K562 (cell line): ENCODE results near the gene OST4. TPM values are rescaled to one million over a fixed set of nuclear protein-coding genes. Genes with fewer than 3 reads are reported as not detected.

Source experiments
- AFF1 ChIP-seq, 2 experiments: fragments of 450-650 bp; IDR thresholded peaks; 2 replicates each; pipeline ENCODE4 v1.6.1; 2018; ENCODE audit warnings: mild to moderate bottlenecking in 2 of 2, low read depth in 1 of 2; ENCODE audit not compliant: partially characterized antibody in 2 of 2
- CBFA2T2 ChIP-seq: fragments of 450-650 bp; conservative IDR thresholded peaks from 2 replicates; pipeline ENCODE4 v1.6.1; 2017; ENCODE audit warnings: mild to moderate bottlenecking
- COPS2 ChIP-seq: fragments of 450-650 bp; conservative IDR thresholded peaks from 2 replicates; pipeline ENCODE4 v1.6.1; 2016; ENCODE audit warnings: mild to moderate bottlenecking, moderate library complexity
- GMEB1 ChIP-seq: fragments of 250-450 bp; sonication (Bioruptor Pico); IDR thresholded peaks from 2 replicates; pipeline ENCODE4 v1.4.0; 2020; ENCODE audit warnings: mild to moderate bottlenecking
- HDGF ChIP-seq: fragments of 450-650 bp; IDR thresholded peaks from 2 replicates; pipeline ENCODE4 v1.6.1; 2016
- KLF16 ChIP-seq: IDR thresholded peaks from 2 replicates; pipeline ENCODE4 v1.6.1; 2016; ENCODE audit warnings: antibody characterized with exemption
- MAX ChIP-seq: sonication (generic); formaldehyde crosslinking; IDR thresholded peaks from 2 replicates; pipeline ENCODE4 v1.9.0; 2022; ENCODE audit warnings: mild to moderate bottlenecking, missing genetic modification reagents
- MXI1 ChIP-seq: IDR thresholded peaks from 2 replicates; pipeline ENCODE4 v1.6.1; 2011; ENCODE audit warnings: low read depth, mild to moderate bottlenecking, improper control_type of control experiment, low read length
- NR0B1 ChIP-seq: fragments of 450-650 bp; IDR thresholded peaks from one replicate; pipeline ENCODE4 v1.6.1; 2018; ENCODE audit warnings: mild to moderate bottlenecking, moderate library complexity; ENCODE audit not compliant: partially characterized antibody
- PCBP2 ChIP-seq: fragments of 200-400 bp; formaldehyde crosslinking; IDR thresholded peaks from 2 replicates; pipeline ENCODE4 v1.6.1; 2018; ENCODE audit warnings: low read length, low read depth, mild to moderate bottlenecking, moderate library complexity; ENCODE audit not compliant: poor library complexity, severe bottlenecking
- SFPQ ChIP-seq: fragments of 200-400 bp; formaldehyde crosslinking; IDR thresholded peaks from 2 replicates; pipeline ENCODE4 v1.6.1; 2017; ENCODE audit warnings: mild to moderate bottlenecking, low read depth, low read length, moderate library complexity
- TEAD2 ChIP-seq: fragments of 450-650 bp; IDR thresholded peaks from 2 replicates; pipeline ENCODE4 v1.6.1; 2016; ENCODE audit warnings: missing genetic modification characterization, control low read depth, missing compliant biosample characterization
- THRB ChIP-seq: fragments of 450-650 bp; formaldehyde crosslinking; conservative IDR thresholded peaks from 2 replicates; pipeline ENCODE4 v1.4.0; 2022; ENCODE audit warnings: mild to moderate bottlenecking, missing genetic modification characterization
- ZBTB5 ChIP-seq: fragments of 450-650 bp; IDR thresholded peaks from 2 replicates; pipeline ENCODE4 v1.6.1; 2017; ENCODE audit warnings: antibody characterized with exemption
- polyA plus RNA-seq, 8 experiments: library from polyadenylated mRNA; depleted of rRNA in 4 of 8; stranded (reverse) in 5 of 8; unstranded in 3 of 8; fragments of >200 nt; fragmentation: Nextera tagmentation in 2 of 8; fragmentation: Illumina TruSeq in 1 of 8; extraction: Ambion mirVana in 2 of 8; extraction: Trizol in 1 of 8; gene quantifications; 2 replicates each; pipeline versions ENCODE4 v1.2.1 to v1.2.3, GENCODE V29; 2011 to 2014; ENCODE audit warnings: inconsistent platforms in 1 of 8, missing spikeins in 1 of 8
- total RNA-seq, 7 experiments: library from RNA; depleted of rRNA in 6 of 7; stranded (reverse); fragments of >200 nt in 6 of 7; fragmentation: Illumina TruSeq in 2 of 7; extraction: Trizol in 2 of 7; gene quantifications; 2 replicates each; pipeline versions ENCODE4 v1.2.1 to v1.2.3, GENCODE V29; 2011 to 2021; ENCODE audit warnings: low replicate concordance in 1 of 7

Gene OST4
- total and polyA plus RNA-seq, 9 of the 15 experiments (the other 6 are each of a cell fraction or from before 2014, with no cell fraction given): 186 to 1,155 (median 355) TPM

- TF ChIP-seq THRB (CRISPR knock-in tag) (no peak), MAX (CRISPR knock-in tag) (peak; percentile 93), COPS2 (no peak), AFF1 (IDR thresholded peaks at IDR 0.05; ENCODE audit: low read depth in 1 of 2, partially characterized antibody in 2 of 2) (no peak), GMEB1 (peak; percentile 81), NR0B1 (no peak), HDGF (no peak), PCBP2 (no peak), KLF16 (peak; percentile 43; the same call in 1 of the 2 replicates), SFPQ (no peak), CBFA2T2 (no peak), MXI1 (no peak), ZBTB5 (no peak), TEAD2 (no peak)
These were observed 14.8 kb upstream of the OST4 start (continued) for GRCh38 chr2:27086090-27086723.
